Stomach (tissue), 4 donors: ENCODE data around the gene ZAR1L.

Experiments
- POLR2A ChIP-seq, 4 donors: fragments of 450-650 bp; IDR thresholded peaks; one replicate each; pipeline ENCODE4 v1.6.1; 2016; ENCODE audit warnings: antibody characterized with exemption in 4 of 4, control low read depth in 2 of 4, mild to moderate bottlenecking in 1 of 4, moderate library complexity in 1 of 4
- POLR2AphosphoS5 ChIP-seq, 3 donors: sonication (generic); formaldehyde crosslinking; IDR thresholded peaks; one replicate each; pipeline ENCODE4 v1.6.1; 2016; ENCODE audit warnings: antibody characterized with exemption in 3 of 3
- TF ChIP-seq, protein P1 (sequence below), 7 experiments: fragments of 450-650 bp in 4 of 7; fragments of 200-600 bp in 3 of 7; sonication (generic) in 3 of 7; IDR thresholded peaks; one replicate each; pipeline ENCODE4 v1.5.1; 2016 to 2019; ENCODE audit warnings: antibody characterized with exemption in 7 of 7, control low read depth in 2 of 7, mild to moderate bottlenecking in 1 of 7

DNA sequence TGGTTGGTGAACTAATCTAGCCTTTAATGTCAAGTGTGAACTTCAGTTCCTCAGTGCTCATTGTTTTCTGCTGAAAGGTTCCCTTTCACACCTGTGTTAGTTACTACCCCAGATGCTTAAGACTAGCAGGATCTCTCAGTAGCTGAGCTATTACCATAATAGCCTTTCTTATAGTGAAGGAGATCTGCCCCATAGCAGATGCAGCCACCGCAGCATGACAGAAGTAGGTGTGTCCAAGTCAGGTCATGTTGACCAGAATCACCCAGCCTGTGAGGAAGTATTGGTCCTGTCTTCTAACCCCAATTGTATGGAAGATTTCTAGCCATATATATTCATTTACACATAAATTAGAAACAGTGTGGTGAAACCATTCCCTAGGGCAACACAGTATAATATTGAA is 37.3 kb downstream of the ZAR1L start:
- TF ChIP-seq, protein P1, sequence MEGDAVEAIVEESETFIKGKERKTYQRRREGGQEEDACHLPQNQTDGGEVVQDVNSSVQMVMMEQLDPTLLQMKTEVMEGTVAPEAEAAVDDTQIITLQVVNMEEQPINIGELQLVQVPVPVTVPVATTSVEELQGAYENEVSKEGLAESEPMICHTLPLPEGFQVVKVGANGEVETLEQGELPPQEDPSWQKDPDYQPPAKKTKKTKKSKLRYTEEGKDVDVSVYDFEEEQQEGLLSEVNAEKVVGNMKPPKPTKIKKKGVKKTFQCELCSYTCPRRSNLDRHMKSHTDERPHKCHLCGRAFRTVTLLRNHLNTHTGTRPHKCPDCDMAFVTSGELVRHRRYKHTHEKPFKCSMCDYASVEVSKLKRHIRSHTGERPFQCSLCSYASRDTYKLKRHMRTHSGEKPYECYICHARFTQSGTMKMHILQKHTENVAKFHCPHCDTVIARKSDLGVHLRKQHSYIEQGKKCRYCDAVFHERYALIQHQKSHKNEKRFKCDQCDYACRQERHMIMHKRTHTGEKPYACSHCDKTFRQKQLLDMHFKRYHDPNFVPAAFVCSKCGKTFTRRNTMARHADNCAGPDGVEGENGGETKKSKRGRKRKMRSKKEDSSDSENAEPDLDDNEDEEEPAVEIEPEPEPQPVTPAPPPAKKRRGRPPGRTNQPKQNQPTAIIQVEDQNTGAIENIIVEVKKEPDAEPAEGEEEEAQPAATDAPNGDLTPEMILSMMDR (IDR thresholded peaks at IDR 0.05), result no peak
- TF ChIP-seq POLR2AphosphoS5 (IDR thresholded peaks at IDR 0.05), result no peak
- no peak for TF ChIP-seq POLR2A (IDR thresholded peaks at IDR 0.05)
